Activated naive CD4-positive, alpha-beta T cell treated with anti-CD3 and anti-CD28 coated beads for 36 hours (primary cell): ENCODE results near the gene CDKL4. TPM values are rescaled to one million over a fixed set of nuclear protein-coding genes. Genes with fewer than 3 reads are reported as not detected.
"Not testable (repeated sequence)": the region's sequence is repeated elsewhere in the genome, so short reads cannot be mapped to it uniquely, and the experiment has no call there.

Experiments used
- CTCF ChIA-PET: fragments of 350-600 bp; sonication (Branson Sonifier 250); formaldehyde crosslinking; loops from one replicate; lab custom pipeline; 2021; ENCODE audit warnings: antibody characterized with exemption; lab: Charles Lee
- DNase-seq: peaks from one replicate; pipeline ENCODE4 v3.0.0-alpha.2; 2020
- H3K27ac Mint-ChIP-seq: one replicate; pipeline ENCODE4 v1.8.0; 2021; ENCODE audit warnings: mild to moderate bottlenecking, mixed read lengths
- H3K27me3 Mint-ChIP-seq: one replicate; pipeline ENCODE4 v1.8.0; 2021; ENCODE audit warnings: low read depth, mixed read lengths
- H3K36me3 Mint-ChIP-seq: one replicate; pipeline ENCODE4 v1.8.0; 2021; ENCODE audit warnings: low read depth, mixed read lengths
- H3K4me1 Mint-ChIP-seq: one replicate; pipeline ENCODE4 v1.8.0; 2021; ENCODE audit warnings: low read depth, mixed read lengths
- H3K4me3 Mint-ChIP-seq: one replicate; pipeline ENCODE4 v1.8.0; 2021; ENCODE audit warnings: mild to moderate bottlenecking, moderate library complexity, mixed read lengths
- H3K9me3 Mint-ChIP-seq: one replicate; pipeline ENCODE4 v1.8.0; 2021; ENCODE audit warnings: mixed read lengths
- intact Hi-C: fragments of 100-400 bp; cut with micrococcal nuclease; formaldehyde crosslinking; loops from one replicate; pipeline ENCODE4 v1.15.1; 2023
- total RNA-seq, 2 experiments: library from RNA; stranded (reverse); gene quantifications; one replicate each; pipeline ENCODE4 v1.2.3, GENCODE V29; 2021

CDKL4 gene
- total RNA-seq, 2 experiments from 2014 or later = not detected

- intact Hi-C loops = no loop called here
- Mint-ChIP-seq H3K27ac (no peak overlapping the region), H3K9me3 (no peaks in the 10 kb centered on the region), H3K36me3 (no peaks in the 10 kb centered on the region), H3K4me1 (no peaks in the 10 kb centered on the region), H3K4me3 (no peak overlapping the region), H3K27me3 (no peaks in the 10 kb centered on the region)
- DNase-seq = no peak
- CTCF ChIA-PET = interaction anchor here (0.6 kb wide), 1 partner anchor 38 kb away, joined by 3 read pairs; no protein-coding TSS in a partner anchor
Measured at GRCh38 chr2:39150890-39151497, 92.8 kb downstream of the CDKL4 start.

DNA sequence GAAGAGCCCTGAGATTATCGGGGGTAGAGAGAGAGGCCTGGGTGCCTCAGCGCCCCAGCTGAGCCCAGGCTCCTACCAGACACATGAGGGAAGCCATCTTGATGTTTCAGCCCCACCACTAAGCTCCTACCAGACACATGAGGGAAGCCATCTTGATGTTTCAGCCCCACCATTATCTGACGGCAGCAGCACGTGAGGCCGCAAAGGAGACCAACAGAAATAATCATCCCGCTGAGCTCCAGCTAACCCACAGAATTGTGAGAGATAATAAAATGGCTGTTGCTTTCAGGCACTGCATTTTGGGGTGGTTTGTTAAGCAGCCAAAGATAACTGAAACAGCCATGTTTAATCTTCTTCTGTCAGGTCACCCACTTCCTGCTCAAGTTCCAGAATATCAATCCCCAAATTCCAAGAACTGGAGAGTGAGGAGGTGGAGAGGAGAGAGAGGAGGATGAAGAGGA is 93.6 kb downstream of the CDKL4 start:
- CTCF ChIA-PET = interaction anchor here (0.6 to 1.6 kb wide), 2 partner anchors 26 to 62 kb away, joined by 3 to 5 read pairs; no protein-coding TSS in a partner anchor

DNA sequence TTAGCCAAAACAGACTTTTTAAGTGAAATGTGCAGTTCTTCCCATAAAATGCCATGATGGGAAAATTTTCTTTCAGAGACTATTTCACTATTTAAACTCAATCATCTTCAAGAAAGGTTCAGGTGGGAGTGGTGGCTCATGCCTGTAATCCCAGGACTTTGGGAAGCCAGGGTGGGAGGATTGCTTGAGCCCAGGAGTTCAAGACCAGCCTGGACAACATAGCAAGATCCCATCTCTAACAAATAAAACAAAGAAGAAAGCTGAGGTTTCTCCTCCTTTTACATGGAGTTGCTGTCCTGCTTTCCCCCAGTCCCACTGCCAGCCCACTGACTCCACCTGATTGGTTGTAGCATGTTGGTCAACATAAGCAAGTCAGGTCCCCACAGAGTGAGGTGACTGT is 97.1 kb downstream of the CDKL4 start:
- H3K9me3 Mint-ChIP-seq = no peaks in the 10 kb centered on the region

More for the DNA sequence above, 93.6 kb downstream of the CDKL4 start:
- H3K27ac Mint-ChIP-seq = no peak overlapping the region
- H3K9me3 Mint-ChIP-seq = no peaks in the 10 kb centered on the region
- no peak for DNase-seq
- no peaks in the 10 kb centered on the region for H3K27me3 Mint-ChIP-seq
- H3K4me3 Mint-ChIP-seq = no peak overlapping the region
- intact Hi-C loops = no loop called here
- no peaks in the 10 kb centered on the region for H3K36me3 Mint-ChIP-seq
- H3K4me1 Mint-ChIP-seq = no peaks in the 10 kb centered on the region

GRCh38 chr2:39145906-39146421 is 97.8 kb downstream of the CDKL4 start:
- CTCF ChIA-PET = no interaction called here
- DNase-seq = no peak
- no peak overlapping the region for H3K27ac Mint-ChIP-seq
- H3K4me1 Mint-ChIP-seq = no peaks in the 10 kb centered on the region
- H3K27me3 Mint-ChIP-seq = no peaks in the 10 kb centered on the region
- H3K4me3 Mint-ChIP-seq = no peak overlapping the region
- H3K36me3 Mint-ChIP-seq = no peaks in the 10 kb centered on the region
- H3K9me3 Mint-ChIP-seq = no peaks in the 10 kb centered on the region
- intact Hi-C loops = loop anchor here (10.0 kb wide), 1 partner anchor 1081 kb away; no protein-coding TSS in a partner anchor

More for the DNA sequence above, 97.1 kb downstream of the CDKL4 start:
- H3K27ac Mint-ChIP-seq = no peak overlapping the region
- intact Hi-C loops = loop anchor here (10.0 kb wide), 1 partner anchor 1082 kb away; no protein-coding TSS in a partner anchor
- no peak overlapping the region for H3K4me3 Mint-ChIP-seq
- CTCF ChIA-PET = no interaction called here
- no peak for DNase-seq
- H3K4me1 Mint-ChIP-seq = no peaks in the 10 kb centered on the region
- H3K36me3 Mint-ChIP-seq = no peaks in the 10 kb centered on the region
- no peaks in the 10 kb centered on the region for H3K27me3 Mint-ChIP-seq

DNA sequence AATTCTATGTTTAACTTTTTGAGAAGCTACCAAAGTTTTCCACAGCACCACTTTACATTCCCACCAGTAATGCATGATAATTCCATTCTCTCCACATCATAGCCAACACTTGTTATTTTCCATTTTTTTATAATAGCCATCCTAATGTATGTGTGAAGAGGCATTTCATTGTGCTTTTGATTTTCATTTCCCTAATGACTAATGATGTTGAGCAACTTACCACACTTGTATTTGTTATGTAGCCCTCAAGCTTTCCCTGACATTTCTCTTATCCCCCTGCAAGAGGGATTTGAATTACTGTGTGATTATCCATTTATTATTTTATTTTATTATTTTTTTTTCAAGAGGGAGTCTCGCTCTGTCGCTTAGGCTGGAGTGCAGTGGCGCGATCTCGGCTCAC is 99.4 kb downstream of the CDKL4 start:
- no peaks in the 10 kb centered on the region for H3K27me3 Mint-ChIP-seq
- no peak for DNase-seq
- no peaks in the 10 kb centered on the region for H3K9me3 Mint-ChIP-seq
- H3K4me3 Mint-ChIP-seq = no peak overlapping the region
- H3K27ac Mint-ChIP-seq = no peak overlapping the region
- CTCF ChIA-PET = interaction anchor here (1.0 kb wide), 1 partner anchor 17 kb away, joined by 5 read pairs; no protein-coding TSS in a partner anchor
- H3K4me1 Mint-ChIP-seq = peaks cover 6% of the 10 kb centered on the region
- H3K36me3 Mint-ChIP-seq = no peaks in the 10 kb centered on the region
- intact Hi-C loops = loop anchor here (10.0 kb wide), 1 partner anchor 1080 kb away; no protein-coding TSS in a partner anchor

- H3K9me3 Mint-ChIP-seq = no peaks in the 10 kb centered on the region
- no peak overlapping the region for H3K4me3 Mint-ChIP-seq
- intact Hi-C loops = loop anchor here (10.0 kb wide), 1 partner anchor 1078 kb away; no protein-coding TSS in a partner anchor
- H3K27me3 Mint-ChIP-seq = no peaks in the 10 kb centered on the region
- no peaks in the 10 kb centered on the region for H3K36me3 Mint-ChIP-seq
- H3K4me1 Mint-ChIP-seq = peaks cover 12% of the 10 kb centered on the region
- H3K27ac Mint-ChIP-seq = no peak overlapping the region
- no peak for DNase-seq
- CTCF ChIA-PET = interaction anchor here (0.6 kb wide), 2 partner anchors 42 to 83 kb away, joined by 3 read pairs; no protein-coding TSS in a partner anchor
Measured at GRCh38 chr2:39142904-39143605, 100.7 kb downstream of the CDKL4 start.

GRCh38 chr2:39141334-39142271 is 102.2 kb downstream of the CDKL4 start:
- CTCF ChIA-PET = interaction anchor here (0.6 to 0.7 kb wide), 3 partner anchors 71 to 794 kb away, joined by 3 read pairs; no protein-coding TSS in a partner anchor
- H3K36me3 Mint-ChIP-seq = no peaks in the 10 kb centered on the region
- no peaks in the 10 kb centered on the region for H3K27me3 Mint-ChIP-seq
- H3K4me3 Mint-ChIP-seq = no peak overlapping the region
- no peaks in the 10 kb centered on the region for H3K9me3 Mint-ChIP-seq
- intact Hi-C loops = loop anchor here (10.0 kb wide), 1 partner anchor 1077 kb away; no protein-coding TSS in a partner anchor
- DNase-seq = no peak
- H3K27ac Mint-ChIP-seq = no peak overlapping the region
- peaks cover 14% of the 10 kb centered on the region for H3K4me1 Mint-ChIP-seq

DNA sequence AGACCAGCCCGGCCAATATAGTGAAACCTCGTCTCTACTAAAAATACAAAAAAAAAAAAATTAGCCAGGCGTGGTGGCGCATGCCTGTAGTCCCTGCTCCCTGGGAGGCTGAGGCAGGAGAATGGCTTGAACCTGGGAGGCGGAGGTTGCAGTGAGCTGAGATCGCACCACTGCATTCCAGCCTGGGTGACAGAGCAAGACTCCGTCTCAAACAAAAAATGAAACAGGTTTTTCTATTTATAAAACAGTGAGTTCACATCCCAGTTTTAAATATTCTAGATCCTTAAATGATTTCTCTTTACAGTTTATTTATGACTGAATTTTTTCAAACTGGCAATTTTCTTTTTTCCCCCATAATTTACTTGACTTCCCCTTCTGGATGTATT is 102.8 kb downstream of the CDKL4 start:
- H3K9me3 Mint-ChIP-seq, H3K27ac Mint-ChIP-seq, DNase-seq, H3K4me3 Mint-ChIP-seq, H3K27me3 Mint-ChIP-seq, H3K36me3 Mint-ChIP-seq: not testable (repeated sequence)
- H3K4me1 Mint-ChIP-seq = peaks cover 20% of the 10 kb centered on the region
- intact Hi-C loops = loop anchor here (10.0 kb wide), 1 partner anchor 1076 kb away; no protein-coding TSS in a partner anchor
- CTCF ChIA-PET = interaction anchor here (0.6 kb wide), 2 partner anchors 72 to 375 kb away, joined by 3 read pairs; no protein-coding TSS in a partner anchor

DNA sequence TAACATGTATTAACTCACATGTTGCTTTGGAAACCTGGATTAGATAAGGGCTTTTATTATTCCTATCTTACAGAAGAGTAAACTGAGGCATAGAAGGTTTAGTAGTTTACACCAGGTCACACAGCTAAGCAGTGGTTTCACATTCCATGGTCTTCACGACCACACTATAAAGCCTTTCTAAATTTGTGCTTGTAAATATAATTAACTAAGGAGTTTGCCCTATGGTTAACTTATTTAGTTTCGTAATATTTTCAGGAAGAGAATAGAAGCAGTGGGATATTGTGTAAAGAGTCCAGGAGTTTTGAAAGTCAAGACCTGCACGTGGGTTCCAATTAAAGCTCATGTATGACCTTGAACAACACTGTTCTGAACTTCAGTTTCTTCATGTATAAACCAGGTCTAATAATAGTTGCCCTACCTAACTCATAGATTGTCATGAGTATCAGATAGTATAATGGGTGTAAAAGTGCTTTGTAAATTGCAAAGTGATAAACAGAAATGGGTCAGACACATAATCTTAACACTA is 103.4 kb downstream of the CDKL4 start:
- Mint-ChIP-seq H3K4me3 (no peak overlapping the region), H3K4me1 (peaks cover 25% of the 10 kb centered on the region), H3K27me3 (no peaks in the 10 kb centered on the region), H3K36me3 (no peaks in the 10 kb centered on the region), H3K27ac (no peak overlapping the region), H3K9me3 (no peaks in the 10 kb centered on the region)
- CTCF ChIA-PET = no interaction called here
- DNase-seq = no peak
- intact Hi-C loops = loop anchor here (10.0 kb wide), 1 partner anchor 1076 kb away; no protein-coding TSS in a partner anchor

DNA sequence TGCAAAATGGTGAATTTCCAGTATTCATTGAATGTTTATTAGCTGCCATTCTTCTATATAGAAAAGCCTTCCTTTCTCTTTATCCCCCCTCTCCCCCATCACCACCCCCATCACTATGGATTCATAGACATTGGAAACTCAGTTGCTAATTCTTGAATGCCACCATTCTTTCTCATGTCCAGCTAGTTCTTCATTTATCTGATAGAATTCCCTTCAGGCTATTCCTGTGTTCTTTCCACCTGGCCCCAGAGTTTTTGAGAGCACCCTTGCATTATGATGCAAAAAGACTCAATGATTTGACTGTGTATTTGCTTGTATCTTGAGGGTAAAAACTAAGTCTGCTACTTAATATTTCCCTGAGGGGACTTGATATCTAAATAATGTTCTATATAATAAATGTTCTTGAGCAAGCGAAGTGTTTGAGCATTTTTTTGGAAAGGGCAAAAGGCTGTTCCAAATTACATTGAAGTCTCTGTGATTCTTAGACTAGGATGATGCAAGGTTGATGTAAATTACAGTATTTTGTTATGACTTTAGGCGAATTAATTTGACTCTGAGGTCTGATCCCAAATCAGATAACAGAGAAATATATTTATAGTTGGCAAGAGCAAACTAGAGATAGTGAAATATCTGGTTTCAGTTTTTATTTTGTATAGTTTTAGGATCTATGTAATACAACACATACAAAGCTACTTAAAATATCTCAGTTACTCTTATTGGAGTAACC is 104.1 kb downstream of the CDKL4 start:
- Mint-ChIP-seq H3K4me1 (peaks cover 26% of the 10 kb centered on the region), H3K9me3 (no peaks in the 10 kb centered on the region), H3K27ac (no peak overlapping the region), H3K4me3 (no peak overlapping the region), H3K36me3 (no peaks in the 10 kb centered on the region), H3K27me3 (no peaks in the 10 kb centered on the region)
- CTCF ChIA-PET = interaction anchor here (1.1 kb wide), 1 partner anchor 45 kb away, joined by 4 read pairs; no protein-coding TSS in a partner anchor
- intact Hi-C loops = loop anchor here (10.0 kb wide), 1 partner anchor 1075 kb away; no protein-coding TSS in a partner anchor
- no peak for DNase-seq

DNA sequence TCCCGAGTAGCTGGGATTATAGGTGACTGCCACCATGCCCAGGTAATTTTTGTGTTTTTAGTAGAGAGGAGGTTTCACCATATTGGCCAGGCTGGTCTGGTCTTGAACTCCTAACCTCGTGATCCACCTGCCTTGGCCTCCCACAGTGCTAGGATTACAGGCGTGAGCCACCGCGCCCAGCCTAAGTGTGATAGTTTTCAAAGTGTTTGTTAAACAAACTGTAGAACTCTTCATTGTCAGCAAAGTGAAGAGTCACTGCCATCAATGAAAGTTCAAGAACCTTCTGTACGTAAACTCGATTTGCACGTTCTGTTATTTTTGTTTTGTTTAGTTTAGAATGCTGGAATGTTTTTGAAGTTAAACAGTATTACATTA is 104.9 kb downstream of the CDKL4 start:
- no peak overlapping the region for H3K4me3 Mint-ChIP-seq
- H3K27ac Mint-ChIP-seq = no peak overlapping the region
- no peaks in the 10 kb centered on the region for H3K27me3 Mint-ChIP-seq
- CTCF ChIA-PET = interaction anchor here (1.1 kb wide), 1 partner anchor 44 kb away, joined by 4 read pairs; no protein-coding TSS in a partner anchor
- no peaks in the 10 kb centered on the region for H3K36me3 Mint-ChIP-seq
- no peak for DNase-seq
- no peaks in the 10 kb centered on the region for H3K9me3 Mint-ChIP-seq
- intact Hi-C loops = no loop called here
- peaks cover 26% of the 10 kb centered on the region for H3K4me1 Mint-ChIP-seq
